ENCODE results near the gene LPP.

- TF ChIP-seq POLR2AphosphoS5 (IDR thresholded peaks at IDR 0.05; ENCODE audit: low read depth, low read length) (no peak), CTCF (IDR thresholded peaks at IDR 0.05 in 2 of 3, conservative IDR thresholded peaks at IDR 0.05 in 1 of 3; ENCODE audit: borderline replicate concordance in 1 of 3, insufficient read depth in 1 of 3, low read depth in 2 of 3, low read length in 2 of 3) (no peak), POLR2A (IDR thresholded peaks at IDR 0.05; ENCODE audit: borderline replicate concordance, extremely low read depth, insufficient read depth, insufficient read length) (no peak), SIN3A (IDR thresholded peaks at IDR 0.05; ENCODE audit: low read depth) (no peak), EZH2 (IDR thresholded peaks at IDR 0.05) (no peak), JUND (IDR thresholded peaks at IDR 0.05) (no peak), ATF3 (IDR thresholded peaks at IDR 0.05) (no peak), REST (IDR thresholded peaks at IDR 0.05; ENCODE audit: low read depth) (no peak), YY1 (IDR thresholded peaks at IDR 0.05; ENCODE audit: extremely low read depth, insufficient replicate concordance, low read depth, low read length) (no peak), SP1 (IDR thresholded peaks at IDR 0.05; ENCODE audit: low read depth) (no peak), MAX (IDR thresholded peaks at IDR 0.05) (no peak), CBX3 (IDR thresholded peaks at IDR 0.05; ENCODE audit: low read depth) (no peak)
Measured at GRCh38 chr3:188542196-188542595, 388.2 kb downstream of the LPP start.
